GM21576 (cell line): ENCODE data around the gene FNDC10.

Experiments
- ATAC-seq: cut with Tn5 transposase; IDR thresholded peaks from one replicate; pipeline ENCODE4 v1.9.1; 2021; ENCODE audit warnings: mild to moderate bottlenecking, moderate library complexity; ENCODE audit not compliant: unreplicated experiment

Gene FNDC10

GRCh38 chr1:1550087-1550486, 49.8 kb downstream of the FNDC10 start:
- ATAC-seq: no peak

DNA sequence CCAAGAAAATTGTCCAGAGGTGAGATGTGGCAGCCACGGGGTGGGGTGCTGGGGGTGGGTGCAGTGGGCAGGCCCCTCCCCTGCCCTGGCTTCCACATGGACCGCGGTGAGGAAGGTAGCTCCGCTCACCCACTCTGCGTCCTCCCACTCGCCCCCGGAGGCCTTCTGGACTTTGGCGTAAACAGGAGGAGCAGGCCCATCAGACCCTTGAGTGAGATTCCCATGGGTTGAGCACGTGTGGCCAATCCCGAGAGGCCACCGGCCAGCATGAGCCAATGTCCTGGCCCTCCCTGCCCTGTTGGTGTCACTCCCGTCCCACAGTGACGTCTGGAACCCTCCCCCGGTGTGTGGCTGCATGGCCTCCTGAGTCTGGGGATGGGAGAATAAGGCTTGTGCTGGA, 51.3 kb downstream of the FNDC10 start:
- no peak for ATAC-seq
